Fibroblast of lung (primary cell): ENCODE measurements around the gene EIF5A2.

ENCODE experiments used
- EZH2 ChIP-seq: IDR thresholded peaks from 2 replicates; pipeline ENCODE4 v1.5.1; 2012; ENCODE audit warnings: low read length, control low read depth, mild to moderate bottlenecking; ENCODE audit errors: missing control alignments
- TF ChIP-seq, protein P1 (sequence below), 2 donors: IDR thresholded peaks in 1 of 2; conservative IDR thresholded peaks in 1 of 2; 1 replicate in 1 of 2; 2 replicates in 1 of 2; pipeline ENCODE4 v1.5.1; 2011 to 2012; ENCODE audit warnings: low read length in 2 of 2, control low read depth in 1 of 2, inconsistent platforms in 1 of 2, low read depth in 1 of 2, mild to moderate bottlenecking in 1 of 2

DNA sequence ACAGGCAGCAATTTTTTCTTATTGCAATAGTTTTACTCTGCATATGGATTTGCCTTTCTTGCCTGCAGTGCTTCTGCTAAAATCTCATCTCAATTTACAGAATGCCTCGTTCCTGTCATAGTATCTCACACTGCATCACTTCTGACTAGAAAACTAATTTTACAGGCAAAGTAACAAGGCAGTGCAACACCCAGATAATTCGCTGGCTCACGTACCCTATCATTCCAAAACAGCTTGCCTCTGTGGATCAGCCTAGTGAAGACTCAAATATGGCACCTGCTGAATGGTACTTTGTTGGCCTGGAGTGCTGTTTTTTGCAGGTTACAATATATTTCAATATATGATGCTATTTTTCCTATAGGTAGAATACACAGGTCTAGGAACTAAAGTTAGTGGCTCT is 5.3 kb downstream of the EIF5A2 start:
- TF ChIP-seq, protein P1, sequence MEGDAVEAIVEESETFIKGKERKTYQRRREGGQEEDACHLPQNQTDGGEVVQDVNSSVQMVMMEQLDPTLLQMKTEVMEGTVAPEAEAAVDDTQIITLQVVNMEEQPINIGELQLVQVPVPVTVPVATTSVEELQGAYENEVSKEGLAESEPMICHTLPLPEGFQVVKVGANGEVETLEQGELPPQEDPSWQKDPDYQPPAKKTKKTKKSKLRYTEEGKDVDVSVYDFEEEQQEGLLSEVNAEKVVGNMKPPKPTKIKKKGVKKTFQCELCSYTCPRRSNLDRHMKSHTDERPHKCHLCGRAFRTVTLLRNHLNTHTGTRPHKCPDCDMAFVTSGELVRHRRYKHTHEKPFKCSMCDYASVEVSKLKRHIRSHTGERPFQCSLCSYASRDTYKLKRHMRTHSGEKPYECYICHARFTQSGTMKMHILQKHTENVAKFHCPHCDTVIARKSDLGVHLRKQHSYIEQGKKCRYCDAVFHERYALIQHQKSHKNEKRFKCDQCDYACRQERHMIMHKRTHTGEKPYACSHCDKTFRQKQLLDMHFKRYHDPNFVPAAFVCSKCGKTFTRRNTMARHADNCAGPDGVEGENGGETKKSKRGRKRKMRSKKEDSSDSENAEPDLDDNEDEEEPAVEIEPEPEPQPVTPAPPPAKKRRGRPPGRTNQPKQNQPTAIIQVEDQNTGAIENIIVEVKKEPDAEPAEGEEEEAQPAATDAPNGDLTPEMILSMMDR (conservative IDR thresholded peaks at IDR 0.05 in 1 of 2, IDR thresholded peaks at IDR 0.05 in 1 of 2; ENCODE audit: low read depth in 1 of 2, low read length in 2 of 2) = no peak
- no peak for TF ChIP-seq EZH2
